HCT116 (cell line): ENCODE measurements around the gene PKMYT1. TPM values are rescaled to one million over a fixed set of nuclear protein-coding genes. Genes with fewer than 3 reads are reported as not detected.
"Not testable (repeated sequence)": the region's sequence is repeated elsewhere in the genome, so short reads cannot be mapped to it uniquely, and the experiment has no call there.

Experiments
- ATAC-seq: fragments of 200-7000 bp; cut with Tn5 transposase; 2 replicates; pipeline ENCODE4 v1.9.1; 2020; ENCODE audit warnings: mild to moderate bottlenecking, moderate library complexity
- BruUV-seq: library from RNA; stranded (reverse); fragments of 400-500 nt; replicated peaks from 2 replicates; lab custom pipeline; 2021; lab: Mats Ljungman, UMichigan
- CTCF ChIA-PET: fragments of 300-600 bp; sonication (Branson Sonifier 250); formaldehyde crosslinking; loops from one replicate; lab custom pipeline; 2021; ENCODE audit warnings: antibody characterized with exemption; lab: Charles Lee
- POLR2A ChIA-PET: fragments of 300-600, 350-600 bp; sonication (Branson Sonifier 250); formaldehyde crosslinking; loops from one replicate; lab custom pipeline; 2021; ENCODE audit warnings: antibody characterized with exemption; lab: Charles Lee
- RAD21 ChIA-PET, 2 experiments: fragments of 300-600 bp; sonication (Branson Sonifier 250); formaldehyde crosslinking; loops; one replicate each; lab custom pipeline; 2023; ENCODE audit warnings: low total read pairs in 2 of 2; ENCODE audit not compliant: uncharacterized antibody in 2 of 2, unreplicated experiment in 2 of 2, low non-redundant PET in 1 of 2; lab: Charles Lee
- DNase-seq: peaks from one replicate; pipeline ENCODE4 v3.0.0-alpha.2; 2010; ENCODE audit warnings: low read depth, low spot score
- H2AFZ ChIP-seq: fragments of 200-600 bp; shearing (Covaris generic), sonication (generic); 2 replicates; pipeline ENCODE4 v1.6.1; 2017; ENCODE audit warnings: low read depth, mixed run types, mixed read lengths, antibody characterized with exemption, low read length; ENCODE audit not compliant: poor library complexity, severe bottlenecking
- H3K27ac ChIP-seq: 2 replicates; pipeline ENCODE4 v1.5.1; 2012; ENCODE audit warnings: low read depth, low read length
- H3K27me3 ChIP-seq: fragments of 200-600 bp; sonication (generic); 2 replicates; pipeline ENCODE4 v1.6.1; 2016; ENCODE audit warnings: mixed run types, low read length, mixed read lengths; ENCODE audit not compliant: insufficient read depth
- H3K36me3 ChIP-seq, 2 experiments: fragments of 200-500 bp in 1 of 2; fragments of 200-600 bp in 1 of 2; sonication (Bioruptor generic) in 1 of 2; sonication (generic) in 1 of 2; 2 replicates each; pipeline versions ENCODE4 v1.5.1 to v1.6.1; 2014 to 2016; ENCODE audit warnings: low read length in 2 of 2, inconsistent platforms in 1 of 2, mixed read lengths in 1 of 2, mixed run types in 1 of 2; ENCODE audit not compliant: insufficient read depth in 2 of 2, control insufficient read depth in 1 of 2
- H3K4me1 ChIP-seq, 2 experiments: fragments of 200-600 bp in 1 of 2; sonication (generic) in 1 of 2; 2 replicates each; pipeline versions ENCODE4 v1.5.1 to v1.6.1; 2012 to 2017; ENCODE audit warnings: low read length in 2 of 2, inconsistent platforms in 1 of 2, mild to moderate bottlenecking in 1 of 2, mixed read lengths in 1 of 2, mixed run types in 1 of 2, moderate library complexity in 1 of 2; ENCODE audit not compliant: insufficient read depth in 2 of 2, control insufficient read depth in 1 of 2
- H3K4me2 ChIP-seq: fragments of 200-600 bp; sonication (generic); 2 replicates; pipeline ENCODE4 v1.6.1; 2017; ENCODE audit warnings: mixed run types, low read length, mixed read lengths
- H3K4me3 ChIP-seq, 2 experiments: fragments of 200-600 bp in 1 of 2; sonication (generic) in 1 of 2; replicated peaks in 1 of 2; 2 replicates each; pipeline ENCODE4 v1.5.1; 2011 to 2016; ENCODE audit warnings: low read length in 2 of 2, control low read depth in 1 of 2, low read depth in 1 of 2, mild to moderate bottlenecking in 1 of 2, mixed read lengths in 1 of 2, mixed run types in 1 of 2
- H3K79me2 ChIP-seq: fragments of 200-600 bp; sonication (generic); 2 replicates; pipeline ENCODE4 v1.6.1; 2017; ENCODE audit warnings: mild to moderate bottlenecking, mixed run types, low read length, moderate library complexity, mixed read lengths; ENCODE audit not compliant: insufficient read depth
- H3K9ac ChIP-seq: fragments of 200-600 bp; sonication (generic); 2 replicates; pipeline ENCODE4 v1.6.1; 2016; ENCODE audit warnings: low read length, mixed read lengths
- H3K9me2 ChIP-seq: fragments of 200-600 bp; sonication (generic), shearing (Covaris generic); 2 replicates; pipeline ENCODE4 v1.6.1; 2017; ENCODE audit warnings: mixed run types, mild to moderate bottlenecking, moderate library complexity; ENCODE audit not compliant: insufficient read depth
- H3K9me3 ChIP-seq, 2 experiments: fragments of 200-500 bp in 1 of 2; fragments of 200-600 bp in 1 of 2; sonication (Bioruptor generic) in 1 of 2; sonication (generic) in 1 of 2; 2 replicates each; pipeline ENCODE4 v1.6.1; 2014 to 2017; ENCODE audit warnings: low read length in 2 of 2, mixed read lengths in 2 of 2, inconsistent platforms in 1 of 2, low read depth in 1 of 2, mild to moderate bottlenecking in 1 of 2, mixed run types in 1 of 2, moderate library complexity in 1 of 2; ENCODE audit not compliant: control insufficient read depth in 1 of 2, insufficient read depth in 1 of 2
- H4K20me1 ChIP-seq: fragments of 200-600 bp; sonication (generic), shearing (Covaris generic); 2 replicates; pipeline ENCODE4 v1.6.1; 2017; ENCODE audit warnings: mixed run types, mild to moderate bottlenecking, moderate library complexity; ENCODE audit not compliant: insufficient read depth
- EGR1 ChIP-seq: IDR thresholded peaks from 2 replicates; pipeline ENCODE4 v1.6.1; 2012; ENCODE audit warnings: low read depth
- EZH2 ChIP-seq: fragments of 200-600 bp; sonication (generic); IDR thresholded peaks from 2 replicates; pipeline ENCODE4 v1.6.1; 2017; ENCODE audit warnings: antibody characterized with exemption, mixed run types
- EZH2phosphoT487 ChIP-seq: fragments of 200-600 bp; IDR thresholded peaks from 2 replicates; pipeline ENCODE4 v1.6.1; 2018; ENCODE audit warnings: antibody characterized with exemption, borderline replicate concordance
- JUND ChIP-seq: IDR thresholded peaks from 2 replicates; pipeline ENCODE4 v1.6.1; 2012
- POLR2A ChIP-seq: IDR thresholded peaks from 2 replicates; pipeline ENCODE4 v1.7.0; 2011; ENCODE audit warnings: borderline replicate concordance; ENCODE audit not compliant: insufficient read depth, insufficient read length; ENCODE audit errors: extremely low read depth
- TCF7L2 ChIP-seq: IDR thresholded peaks from 2 replicates; pipeline ENCODE4 v1.7.0; 2011; ENCODE audit warnings: borderline replicate concordance, inconsistent platforms; ENCODE audit not compliant: insufficient read depth, insufficient read length; ENCODE audit errors: extremely low read depth
- YY1 ChIP-seq: IDR thresholded peaks from 2 replicates; pipeline ENCODE4 v1.6.1; 2011; ENCODE audit warnings: low read length, low read depth, moderate library complexity, mild to moderate bottlenecking; ENCODE audit not compliant: insufficient replicate concordance; ENCODE audit errors: extremely low read depth
- intact Hi-C: fragments of 100-400 bp; cut with micrococcal nuclease; formaldehyde crosslinking; loops from 2 replicates; pipeline ENCODE4 v1.10.0; 2022
- total RNA-seq: library from RNA; stranded (reverse); gene quantifications from one replicate; pipeline ENCODE4 v1.2.1, GENCODE V29; 2021; ENCODE audit not compliant: unreplicated experiment

PKMYT1 gene
- total RNA-seq, 1 experiment from 2014 or later, result 104 TPM

- H2AFZ ChIP-seq, result no peak overlapping the region
- H3K4me2 ChIP-seq, result no peak overlapping the region
- no peak overlapping the region for H3K4me3 ChIP-seq
- no TSS peak for BruUV-seq
- H3K27ac ChIP-seq, result no peak overlapping the region
- no peaks in the 10 kb centered on the region for H3K36me3 ChIP-seq
- no peaks in the 10 kb centered on the region for H3K27me3 ChIP-seq
- DNase-seq (no peak), ATAC-seq (no peak)
- ChIA-PET POLR2A (no interaction called here), RAD21 (no interaction called here), CTCF (no interaction called here)
- intact Hi-C loops, result no loop called here
- no peak for TF ChIP-seq POLR2A
- TF ChIP-seq EZH2phosphoT487, result no peak
- TF ChIP-seq TCF7L2, result no peak
- no peak for TF ChIP-seq JUND
- TF ChIP-seq EGR1, result no peak
- TF ChIP-seq EZH2, result no peak
- TF ChIP-seq YY1, result no peak
- H3K9me3 ChIP-seq, result no peaks in the 10 kb centered on the region
- peaks cover 0 to 11% of the 10 kb centered on the region in 2 experiments; a peak in 3 of 4 replicates for H3K4me1 ChIP-seq
- no peak overlapping the region for H3K9ac ChIP-seq
- H3K9me2 ChIP-seq, result no peaks in the 10 kb centered on the region
- H3K79me2 ChIP-seq, result peaks cover 8% of the 10 kb centered on the region; the same call in 1 of the 2 replicates
- H4K20me1 ChIP-seq, result no peaks in the 10 kb centered on the region
Observed at GRCh38 chr16:2928796-2929195, 51.5 kb downstream of the PKMYT1 start.

DNA sequence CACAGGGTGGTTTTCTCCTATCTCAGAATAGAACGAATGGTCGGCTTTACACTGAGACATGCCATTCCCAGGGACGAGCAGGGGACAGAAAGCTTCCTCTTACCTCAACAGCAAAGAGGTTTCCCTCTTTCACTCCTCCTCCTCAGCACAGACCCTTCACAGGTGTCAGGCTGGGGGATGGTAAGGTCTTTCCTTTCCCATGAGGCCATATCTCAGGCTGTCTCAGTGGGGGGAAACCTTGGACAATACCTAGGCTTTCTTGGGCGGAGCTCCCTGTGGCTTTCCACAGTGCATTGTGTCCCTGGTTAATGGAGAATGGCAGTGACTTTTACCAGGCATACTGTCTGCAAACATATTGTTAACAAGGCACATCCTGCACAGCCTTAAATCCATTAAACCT lies 52.1 kb downstream of the PKMYT1 start:
- H3K27ac ChIP-seq, H3K27me3 ChIP-seq, DNase-seq, H3K79me2 ChIP-seq, ATAC-seq, H2AFZ ChIP-seq, H4K20me1 ChIP-seq, intact Hi-C loops, H3K9me3 ChIP-seq, H3K4me3 ChIP-seq, RAD21 ChIA-PET, H3K4me2 ChIP-seq, BruUV-seq, H3K9me2 ChIP-seq, H3K9ac ChIP-seq, H3K36me3 ChIP-seq: not testable (repeated sequence)
- ChIA-PET POLR2A (interaction anchor here (1.1 kb wide), 1 partner anchor 17 kb away, joined by 3 read pairs; the partner anchor contains the start of gene FLYWCH1), CTCF (interaction anchor here (1.1 kb wide), 1 partner anchor 54 kb away, joined by 5 read pairs; no protein-coding TSS in a partner anchor)
- peaks cover 0 to 11% of the 10 kb centered on the region in 2 experiments; a peak in 3 of 4 replicates for H3K4me1 ChIP-seq
